Lower leg skin (tissue), 3 donors: ENCODE data around the gene UGP2.

Experiments
- POLR2A ChIP-seq, 2 donors: fragments of 450-650 bp; IDR thresholded peaks; one replicate each; pipeline ENCODE4 v1.6.1; 2016 to 2017; ENCODE audit warnings: antibody characterized with exemption in 2 of 2, mild to moderate bottlenecking in 1 of 2, moderate library complexity in 1 of 2
- TF ChIP-seq, protein P1 (sequence below), 3 donors: fragments of 450-650 bp; IDR thresholded peaks; one replicate each; pipeline ENCODE4 v1.5.1; 2016; ENCODE audit warnings: antibody characterized with exemption in 3 of 3, mild to moderate bottlenecking in 3 of 3, moderate library complexity in 2 of 3

GRCh38 chr2:63882395-63883105, 40.9 kb downstream of the UGP2 start:
- TF ChIP-seq, protein P1, sequence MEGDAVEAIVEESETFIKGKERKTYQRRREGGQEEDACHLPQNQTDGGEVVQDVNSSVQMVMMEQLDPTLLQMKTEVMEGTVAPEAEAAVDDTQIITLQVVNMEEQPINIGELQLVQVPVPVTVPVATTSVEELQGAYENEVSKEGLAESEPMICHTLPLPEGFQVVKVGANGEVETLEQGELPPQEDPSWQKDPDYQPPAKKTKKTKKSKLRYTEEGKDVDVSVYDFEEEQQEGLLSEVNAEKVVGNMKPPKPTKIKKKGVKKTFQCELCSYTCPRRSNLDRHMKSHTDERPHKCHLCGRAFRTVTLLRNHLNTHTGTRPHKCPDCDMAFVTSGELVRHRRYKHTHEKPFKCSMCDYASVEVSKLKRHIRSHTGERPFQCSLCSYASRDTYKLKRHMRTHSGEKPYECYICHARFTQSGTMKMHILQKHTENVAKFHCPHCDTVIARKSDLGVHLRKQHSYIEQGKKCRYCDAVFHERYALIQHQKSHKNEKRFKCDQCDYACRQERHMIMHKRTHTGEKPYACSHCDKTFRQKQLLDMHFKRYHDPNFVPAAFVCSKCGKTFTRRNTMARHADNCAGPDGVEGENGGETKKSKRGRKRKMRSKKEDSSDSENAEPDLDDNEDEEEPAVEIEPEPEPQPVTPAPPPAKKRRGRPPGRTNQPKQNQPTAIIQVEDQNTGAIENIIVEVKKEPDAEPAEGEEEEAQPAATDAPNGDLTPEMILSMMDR (IDR thresholded peaks at IDR 0.05), result no peak
- TF ChIP-seq POLR2A (IDR thresholded peaks at IDR 0.05), result no peak
